GM23248 (cell line): ENCODE data around the gene ANKS1B. TPM values are rescaled to one million over a fixed set of nuclear protein-coding genes. Genes with fewer than 3 reads are reported as not detected.

Source experiments
- DNase-seq: peaks from one replicate; pipeline ENCODE4 v3.0.0-alpha.2; 2015
- H2AFZ ChIP-seq: fragments of 200-600 bp; sonication (generic); 2 replicates; pipeline ENCODE4 v1.6.1; 2016; ENCODE audit warnings: antibody characterized with exemption
- H3F3A ChIP-seq: fragments of 200-600 bp; sonication (generic); 2 replicates; pipeline ENCODE4 v1.6.1; 2016; ENCODE audit warnings: mild to moderate bottlenecking, antibody characterized with exemption, mixed run types; ENCODE audit not compliant: insufficient read depth
- H3K27ac ChIP-seq: fragments of 200-600 bp; sonication (generic); 2 replicates; pipeline ENCODE4 v1.5.1; 2016; ENCODE audit warnings: mild to moderate bottlenecking
- H3K27me3 ChIP-seq: fragments of 200-600 bp; sonication (generic); replicated peaks from 2 replicates; pipeline ENCODE4 v1.6.1; 2016; ENCODE audit warnings: mild to moderate bottlenecking; ENCODE audit not compliant: insufficient read depth
- H3K36me3 ChIP-seq: fragments of 200-600 bp; sonication (generic); 2 replicates; pipeline ENCODE4 v1.6.1; 2016; ENCODE audit warnings: low read depth, mild to moderate bottlenecking
- H3K4me1 ChIP-seq: fragments of 200-600 bp; sonication (generic); 2 replicates; pipeline ENCODE4 v1.6.1; 2016; ENCODE audit warnings: mild to moderate bottlenecking; ENCODE audit not compliant: insufficient read depth
- H3K4me2 ChIP-seq: fragments of 200-600 bp; sonication (generic); one replicate; pipeline ENCODE4 v1.6.1; 2016; ENCODE audit warnings: mild to moderate bottlenecking; ENCODE audit not compliant: unreplicated experiment
- H3K4me3 ChIP-seq: fragments of 200-600 bp; sonication (generic); 2 replicates; pipeline ENCODE4 v1.5.1; 2016; ENCODE audit warnings: mild to moderate bottlenecking
- H3K79me2 ChIP-seq: fragments of 200-600 bp; sonication (generic); 2 replicates; pipeline ENCODE4 v1.6.1; 2016; ENCODE audit warnings: mild to moderate bottlenecking; ENCODE audit not compliant: insufficient read depth
- H3K9ac ChIP-seq: fragments of 200-600 bp; sonication (generic); 2 replicates; pipeline ENCODE4 v1.6.1; 2016; ENCODE audit warnings: mild to moderate bottlenecking
- H3K9me2 ChIP-seq: fragments of 200-600 bp; sonication (generic); 2 replicates; pipeline ENCODE4 v1.6.1; 2016; ENCODE audit warnings: mixed run types, mild to moderate bottlenecking, moderate library complexity; ENCODE audit not compliant: insufficient read depth
- H3K9me3 ChIP-seq: fragments of 200-600 bp; sonication (generic); one replicate; pipeline ENCODE4 v1.6.1; 2017; ENCODE audit warnings: low read depth
- H4K20me1 ChIP-seq: fragments of 200-600 bp; sonication (generic); 2 replicates; pipeline ENCODE4 v1.6.0; 2016; ENCODE audit not compliant: insufficient read depth
- EZH2 ChIP-seq: fragments of 200-600 bp; sonication (generic); IDR thresholded peaks from 2 replicates; pipeline ENCODE4 v1.6.1; 2018; ENCODE audit warnings: antibody characterized with exemption, mild to moderate bottlenecking; ENCODE audit not compliant: insufficient read depth, poor library complexity, severe bottlenecking
- EZH2phosphoT487 ChIP-seq: fragments of 200-600 bp; sonication (generic); IDR thresholded peaks from 2 replicates; pipeline ENCODE4 v1.6.1; 2018; ENCODE audit warnings: antibody characterized with exemption, moderate library complexity, mild to moderate bottlenecking, low read depth; ENCODE audit not compliant: insufficient read depth
- WGBS, 2 experiments: methylation state at CpG; one replicate each; pipeline ENCODE4 v1.1.6; 2015 to 2017; ENCODE audit warnings: low lambda C conversion rate in 2 of 2, low coverage in 1 of 2; ENCODE audit errors: missing lambda C conversion rate in 2 of 2; 5-methylcytosine and 5-hydroxymethylcytosine counted together
- in situ Hi-C: fragments of 300-500 bp; cut with MboI; formaldehyde crosslinking; loops from 2 replicates; pipeline ENCODE4 v1.15.0; 2020
- polyA plus RNA-seq: library from polyadenylated mRNA; unstranded; fragments of >200 nt; fragmentation: Nextera tagmentation; extraction: Ambion mirVana; gene quantifications from 2 replicates; pipeline ENCODE4 v1.2.1, GENCODE V29; 2016
- total RNA-seq: library from RNA; depleted of rRNA; stranded (reverse); fragments of >200 nt; shearing (Covaris generic); gene quantifications from 2 replicates; pipeline ENCODE4 v1.2.3, GENCODE V29; 2014

ANKS1B gene
- total and polyA plus RNA-seq, 2 experiments from 2014 or later, result not detected

DNA sequence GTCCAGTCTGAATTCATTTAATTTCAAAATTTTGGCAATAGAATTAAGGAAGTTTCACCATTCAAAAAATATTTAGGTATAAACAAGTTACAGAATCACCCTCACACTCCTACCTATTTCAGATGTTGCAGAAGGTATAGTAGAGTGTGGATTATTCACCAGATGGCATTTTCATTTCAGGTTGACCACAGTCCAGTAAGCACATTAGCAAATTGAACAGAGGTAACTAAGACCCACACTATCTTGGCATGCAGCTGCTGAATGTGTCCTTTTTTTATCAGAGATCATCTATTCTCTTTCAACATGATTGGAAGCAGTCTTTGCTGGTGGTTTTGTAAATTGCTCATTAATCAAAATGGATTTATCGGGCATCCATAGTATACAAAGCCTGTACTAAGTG is 488.9 kb downstream of the ANKS1B start:
- H3K27me3 ChIP-seq, result no peaks in the 10 kb centered on the region
- no peaks in the 10 kb centered on the region for H3K9me3 ChIP-seq
- H3F3A ChIP-seq, result no peaks in the 10 kb centered on the region
- H4K20me1 ChIP-seq, result no peaks in the 10 kb centered on the region
- H3K9ac ChIP-seq, result no peak overlapping the region
- no peak overlapping the region for H3K4me3 ChIP-seq
- H3K36me3 ChIP-seq, result no peaks in the 10 kb centered on the region
- H3K4me1 ChIP-seq, result 0 out of 2 replicates have a peak, but pooled peaks cover 5% of the 10 kb centered on the region
- H3K9me2 ChIP-seq, result no peaks in the 10 kb centered on the region
- no peaks in the 10 kb centered on the region for H3K79me2 ChIP-seq
- no peak overlapping the region for H3K27ac ChIP-seq
- H3K4me2 ChIP-seq, result no peak overlapping the region
- in situ Hi-C loops, result no loop called here
- no peak for DNase-seq
- TF ChIP-seq EZH2 (no peak), EZH2phosphoT487 (no peak)
- WGBS, 2 experiments, result 82% methylated on average over 1 of the region's 1 CpG
- H2AFZ ChIP-seq, result no peak overlapping the region

DNA sequence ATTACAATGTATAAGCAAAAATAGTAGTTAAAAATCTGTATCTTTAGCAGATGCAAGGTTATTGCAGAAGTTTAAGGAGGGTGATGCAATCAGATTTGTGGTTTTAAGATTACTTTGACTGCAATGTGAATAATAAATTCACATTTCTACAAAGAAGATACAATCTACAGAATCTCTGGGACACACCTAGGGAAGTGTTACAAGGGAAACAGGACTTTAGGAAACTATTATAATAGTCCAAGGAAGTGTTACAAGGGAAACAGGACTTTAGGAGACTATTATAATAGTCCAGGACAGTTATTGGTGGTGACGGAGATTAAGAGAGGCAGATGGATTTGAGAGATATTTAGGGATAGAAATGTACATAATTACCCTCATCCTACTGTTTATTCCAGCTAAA is 491.5 kb downstream of the ANKS1B start:
- Histone ChIP-seq H2AFZ (no peak overlapping the region), H3K9me3 (no peaks in the 10 kb centered on the region), H3K79me2 (no peaks in the 10 kb centered on the region), H3K4me1 (0 out of 2 replicates have a peak, but pooled peaks cover under 1% of the 10 kb centered on the region), H3F3A (no peaks in the 10 kb centered on the region), H3K27me3 (no peaks in the 10 kb centered on the region), H3K27ac (no peak overlapping the region), H3K4me3 (no peak overlapping the region), H4K20me1 (no peaks in the 10 kb centered on the region), H3K9me2 (no peaks in the 10 kb centered on the region), H3K36me3 (no peaks in the 10 kb centered on the region), H3K9ac (no peak overlapping the region), H3K4me2 (no peak overlapping the region)
- no peak for TF ChIP-seq EZH2
- in situ Hi-C loops, result no loop called here
- DNase-seq, result peak; percentile 3
- WGBS, 2 experiments, result 73 to 74% methylated on average over 1 of the region's 1 CpG

- Histone ChIP-seq H3K4me2 (no peak overlapping the region), H3K9me2 (no peaks in the 10 kb centered on the region), H3K4me1 (no peaks in the 10 kb centered on the region), H3K79me2 (no peaks in the 10 kb centered on the region), H3K27me3 (no peaks in the 10 kb centered on the region), H3F3A (no peaks in the 10 kb centered on the region), H3K27ac (no peak overlapping the region), H3K9ac (no peak overlapping the region), H3K4me3 (no peak overlapping the region), H3K9me3 (no peaks in the 10 kb centered on the region), H3K36me3 (no peaks in the 10 kb centered on the region), H2AFZ (no peak overlapping the region), H4K20me1 (no peaks in the 10 kb centered on the region)
- in situ Hi-C loops, result no loop called here
- no peak for DNase-seq
- TF ChIP-seq EZH2phosphoT487 (no peak), EZH2 (no peak)
- WGBS, 2 experiments, result 20 to 32% methylated on average over 1 of the region's 1 CpG
Observed at GRCh38 chr12:99486277-99486676, 498.5 kb downstream of the ANKS1B start.

- Histone ChIP-seq H3K9me3 (no peaks in the 10 kb centered on the region), H3F3A (no peaks in the 10 kb centered on the region), H3K9me2 (no peaks in the 10 kb centered on the region), H3K36me3 (no peaks in the 10 kb centered on the region), H2AFZ (no peak overlapping the region), H3K79me2 (no peaks in the 10 kb centered on the region), H3K4me3 (no peak overlapping the region), H3K9ac (no peak overlapping the region), H4K20me1 (no peaks in the 10 kb centered on the region), H3K27ac (no peak overlapping the region), H3K4me2 (no peak overlapping the region), H3K4me1 (no peaks in the 10 kb centered on the region), H3K27me3 (no peaks in the 10 kb centered on the region)
- in situ Hi-C loops, result no loop called here
- DNase-seq, result no peak
- TF ChIP-seq EZH2phosphoT487, result no peak
- TF ChIP-seq EZH2, result no peak
Observed at GRCh38 chr12:99479149-99479548, 505.6 kb downstream of the ANKS1B start.

DNA sequence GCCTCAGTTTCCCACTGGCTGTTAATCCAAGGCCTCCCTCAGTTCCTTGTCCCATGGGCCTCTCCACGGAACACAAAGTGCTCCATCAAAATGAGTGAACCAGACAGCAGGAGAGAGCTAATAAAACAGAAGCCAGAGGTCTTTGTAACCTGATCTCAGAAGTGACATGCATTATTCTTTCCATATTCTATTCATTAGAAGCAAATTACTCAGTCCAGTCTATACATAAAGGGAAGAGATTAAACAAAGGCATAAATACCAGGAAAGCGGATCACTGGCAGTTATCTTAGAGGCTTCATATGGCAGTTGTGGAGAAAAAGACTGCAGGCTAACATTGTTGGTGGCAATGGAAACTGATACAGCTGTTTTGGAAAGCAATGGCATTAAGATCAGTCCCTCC is 507.8 kb downstream of the ANKS1B start:
- Histone ChIP-seq H3K9me3 (no peaks in the 10 kb centered on the region), H3K27ac (no peak overlapping the region), H3K4me2 (no peak overlapping the region), H3K79me2 (no peaks in the 10 kb centered on the region), H3K9me2 (no peaks in the 10 kb centered on the region), H2AFZ (no peak overlapping the region), H3K4me1 (no peaks in the 10 kb centered on the region), H3K36me3 (no peaks in the 10 kb centered on the region), H3K4me3 (no peak overlapping the region), H3K27me3 (no peaks in the 10 kb centered on the region), H3F3A (no peaks in the 10 kb centered on the region), H4K20me1 (no peaks in the 10 kb centered on the region), H3K9ac (no peak overlapping the region)
- in situ Hi-C loops, result no loop called here
- TF ChIP-seq EZH2phosphoT487 (no peak), EZH2 (no peak)
- DNase-seq, result no peak
- 33 to 39% methylated on average over 2 of the region's 2 CpGs for WGBS, 2 experiments
